Mesenteric fat pad (tissue), 1 donor: ENCODE results near the gene CCDC87. TPM values are rescaled to one million over a fixed set of nuclear protein-coding genes. Genes with fewer than 3 reads are reported as not detected.

Experiments
- total RNA-seq: library from RNA; stranded (reverse); fragmentation: NEBNext Ultra II Directional; extraction: Animal tissue kit (Norgen Biotek cat#: 25700); gene quantifications from one replicate; pipeline ENCODE4 v1.2.1, GENCODE V29; 2021
- donor health status: DM: yes; HTN: yes; CAD: no.

Gene CCDC87
- total RNA-seq, 1 donor from 2014 or later, result not detected

Other genes with a start within 250 kb of the CCDC87 start
- gene BRMS1, start 248.0 kb downstream of the CCDC87 start, total RNA-seq, result 31.8 TPM
- gene B4GAT1, start 245.4 kb downstream of the CCDC87 start, total RNA-seq, result 16.1 TPM
- gene SLC29A2, start 221.3 kb downstream of the CCDC87 start, total RNA-seq, result 5.9 TPM
- gene NPAS4, start 172.0 kb downstream of the CCDC87 start, total RNA-seq, result not detected
- 32.2 TPM for gene MRPL11, start 154.2 kb downstream of the CCDC87 start, total RNA-seq
- 11.6 TPM for gene PELI3, start 126.2 kb downstream of the CCDC87 start, total RNA-seq
- gene DPP3, start 112.6 kb downstream of the CCDC87 start, total RNA-seq, result 26.5 TPM
- 14.8 TPM for gene BBS1, start 82.4 kb downstream of the CCDC87 start, total RNA-seq
- 14.1 TPM for gene ZDHHC24, start 47.0 kb downstream of the CCDC87 start, total RNA-seq
- gene ACTN3, start 46.2 kb downstream of the CCDC87 start, total RNA-seq, result 0.10 TPM
- 44.2 TPM for gene CTSF, start 24.5 kb downstream of the CCDC87 start, total RNA-seq
- 31.5 TPM for gene CCS, start 122 bp upstream of the CCDC87 start, total RNA-seq
- gene RBM14, start 23.6 kb upstream of the CCDC87 start, total RNA-seq, result 64.0 TPM
- gene RBM4, start 45.6 kb upstream of the CCDC87 start, total RNA-seq, result 95.7 TPM
- 8.0 TPM for gene RBM4B, start 84.8 kb upstream of the CCDC87 start, total RNA-seq
- gene SPTBN2, start 136.2 kb upstream of the CCDC87 start, total RNA-seq, result 8.3 TPM